ENCODE results near the gene STYXL2.

The STYXL2 gene

DNA sequence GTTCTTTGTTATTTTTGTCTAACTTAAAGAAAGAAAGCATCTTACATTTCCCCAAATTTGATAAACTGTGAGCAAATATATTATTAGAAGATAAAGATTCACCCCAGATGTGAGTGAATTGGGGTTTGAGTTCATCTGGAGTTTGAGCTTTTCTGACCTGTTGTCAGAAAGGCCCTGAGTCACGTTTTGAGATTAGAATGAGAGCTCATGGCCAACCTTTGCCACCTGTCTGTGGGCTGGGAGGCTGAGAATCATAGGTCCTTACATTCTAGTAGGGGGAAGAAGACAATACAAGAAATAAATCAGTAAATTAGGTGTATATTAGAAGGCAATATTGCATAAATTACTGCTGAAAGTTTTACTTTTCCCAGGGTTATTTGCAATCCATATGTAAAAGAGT lies 22.3 kb downstream of the STYXL2 start:
- no peaks in the 10 kb centered on the region for H3F3A ChIP-seq (ENCODE audit: insufficient read depth, low read length)
- TF ChIP-seq, protein P1, sequence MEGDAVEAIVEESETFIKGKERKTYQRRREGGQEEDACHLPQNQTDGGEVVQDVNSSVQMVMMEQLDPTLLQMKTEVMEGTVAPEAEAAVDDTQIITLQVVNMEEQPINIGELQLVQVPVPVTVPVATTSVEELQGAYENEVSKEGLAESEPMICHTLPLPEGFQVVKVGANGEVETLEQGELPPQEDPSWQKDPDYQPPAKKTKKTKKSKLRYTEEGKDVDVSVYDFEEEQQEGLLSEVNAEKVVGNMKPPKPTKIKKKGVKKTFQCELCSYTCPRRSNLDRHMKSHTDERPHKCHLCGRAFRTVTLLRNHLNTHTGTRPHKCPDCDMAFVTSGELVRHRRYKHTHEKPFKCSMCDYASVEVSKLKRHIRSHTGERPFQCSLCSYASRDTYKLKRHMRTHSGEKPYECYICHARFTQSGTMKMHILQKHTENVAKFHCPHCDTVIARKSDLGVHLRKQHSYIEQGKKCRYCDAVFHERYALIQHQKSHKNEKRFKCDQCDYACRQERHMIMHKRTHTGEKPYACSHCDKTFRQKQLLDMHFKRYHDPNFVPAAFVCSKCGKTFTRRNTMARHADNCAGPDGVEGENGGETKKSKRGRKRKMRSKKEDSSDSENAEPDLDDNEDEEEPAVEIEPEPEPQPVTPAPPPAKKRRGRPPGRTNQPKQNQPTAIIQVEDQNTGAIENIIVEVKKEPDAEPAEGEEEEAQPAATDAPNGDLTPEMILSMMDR (IDR thresholded peaks at IDR 0.05; ENCODE audit: low read length) = no peak
- TF ChIP-seq EZH2phosphoT487 (IDR thresholded peaks at IDR 0.05; ENCODE audit: low read length) (no peak), EZH2 (optimal IDR thresholded peaks at IDR 0.05; ENCODE audit: low read depth, low read length) (no peak)
- H3K27ac ChIP-seq (ENCODE audit: low read length) = no peak overlapping the region
- no peak overlapping the region for H2AFZ ChIP-seq (ENCODE audit: low read length)
- H3K27me3 ChIP-seq (replicated peaks; ENCODE audit: insufficient read depth, low read length) = no peaks in the 10 kb centered on the region
- no peaks in the 10 kb centered on the region for H3K79me2 ChIP-seq (ENCODE audit: low read length)
- no peaks in the 10 kb centered on the region for H3K4me1 ChIP-seq (ENCODE audit: low read length)
- H4K20me1 ChIP-seq (ENCODE audit: insufficient read depth, low read length) = no peaks in the 10 kb centered on the region
- no peaks in the 10 kb centered on the region for H3K9me3 ChIP-seq (replicated peaks; ENCODE audit: insufficient read depth, low read length)
- H3K9me2 ChIP-seq (replicated peaks; ENCODE audit: insufficient read depth, low read length) = no peaks in the 10 kb centered on the region
- DNase-seq = no peak
- H3K36me3 ChIP-seq (replicated peaks; ENCODE audit: insufficient read depth, low read length) = no peaks in the 10 kb centered on the region
- H3K4me2 ChIP-seq (ENCODE audit: low read depth, low read length) = no peak overlapping the region
- no peak overlapping the region for H3K4me3 ChIP-seq (ENCODE audit: low read length)
- no peak overlapping the region for H3K9ac ChIP-seq (ENCODE audit: low read length)

DNA sequence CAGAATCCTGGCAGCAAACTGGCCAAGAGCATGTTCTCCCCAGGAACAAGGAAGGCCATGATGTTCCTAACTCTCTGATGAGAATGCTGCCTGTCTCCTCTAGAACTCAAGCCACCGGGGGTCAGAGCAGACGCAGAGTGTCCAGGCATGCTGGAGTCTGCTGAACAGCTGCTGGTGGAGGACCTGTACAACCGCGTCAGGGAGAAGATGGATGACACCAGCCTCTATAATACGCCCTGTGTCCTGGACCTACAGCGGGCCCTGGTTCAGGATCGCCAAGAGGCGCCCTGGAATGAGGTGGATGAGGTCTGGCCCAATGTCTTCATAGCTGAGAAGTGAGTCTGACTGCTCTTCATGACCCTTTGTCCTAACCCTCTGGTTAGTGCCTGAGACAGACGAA lies 23.4 kb downstream of the STYXL2 start:
- no peaks in the 10 kb centered on the region for H3K79me2 ChIP-seq (ENCODE audit: low read length)
- H3K27me3 ChIP-seq (replicated peaks; ENCODE audit: insufficient read depth, low read length) = no peaks in the 10 kb centered on the region
- no peak overlapping the region for H3K4me3 ChIP-seq (ENCODE audit: low read length)
- no peak overlapping the region for H3K27ac ChIP-seq (ENCODE audit: low read length)
- TF ChIP-seq EZH2 (optimal IDR thresholded peaks at IDR 0.05; ENCODE audit: low read depth, low read length) (no peak), EZH2phosphoT487 (IDR thresholded peaks at IDR 0.05; ENCODE audit: low read length) (no peak)
- TF ChIP-seq, protein P1 (IDR thresholded peaks at IDR 0.05; ENCODE audit: low read length) = no peak
- no peak overlapping the region for H3K4me2 ChIP-seq (ENCODE audit: low read depth, low read length)
- H4K20me1 ChIP-seq (ENCODE audit: insufficient read depth, low read length) = no peaks in the 10 kb centered on the region
- H3K9me2 ChIP-seq (replicated peaks; ENCODE audit: insufficient read depth, low read length) = no peaks in the 10 kb centered on the region
- no peak overlapping the region for H3K9ac ChIP-seq (ENCODE audit: low read length)
- H3F3A ChIP-seq (ENCODE audit: insufficient read depth, low read length) = no peaks in the 10 kb centered on the region
- H3K36me3 ChIP-seq (replicated peaks; ENCODE audit: insufficient read depth, low read length) = no peaks in the 10 kb centered on the region
- no peaks in the 10 kb centered on the region for H3K9me3 ChIP-seq (replicated peaks; ENCODE audit: insufficient read depth, low read length)
- no peaks in the 10 kb centered on the region for H3K4me1 ChIP-seq (ENCODE audit: low read length)
- no peak overlapping the region for H2AFZ ChIP-seq (ENCODE audit: low read length)
- no peak for DNase-seq

DNA sequence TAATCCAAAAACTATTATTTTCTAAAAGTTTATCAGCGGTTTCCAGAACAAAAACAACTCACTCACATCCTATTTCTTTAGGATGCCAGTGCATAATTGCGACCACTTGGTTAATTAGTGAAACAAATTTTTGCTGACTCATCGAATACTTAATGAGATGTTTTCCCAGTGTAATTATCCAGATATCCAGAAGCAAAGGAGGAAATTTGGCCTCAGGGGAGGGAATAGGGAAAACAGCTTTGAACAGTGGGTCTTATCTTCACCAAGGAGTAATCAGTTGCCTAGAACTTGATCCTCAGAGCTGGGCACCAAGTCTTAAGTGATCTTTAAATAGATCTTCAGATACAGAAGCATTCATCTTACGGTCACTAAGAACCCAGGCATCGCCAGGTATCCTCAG lies 24.3 kb downstream of the STYXL2 start:
- no peaks in the 10 kb centered on the region for H3K27me3 ChIP-seq (replicated peaks; ENCODE audit: insufficient read depth, low read length)
- no peak overlapping the region for H3K27ac ChIP-seq (ENCODE audit: low read length)
- no peak overlapping the region for H3K9ac ChIP-seq (ENCODE audit: low read length)
- H3K4me3 ChIP-seq (ENCODE audit: low read length) = no peak overlapping the region
- no peak overlapping the region for H2AFZ ChIP-seq (ENCODE audit: low read length)
- no peaks in the 10 kb centered on the region for H3K9me3 ChIP-seq (replicated peaks; ENCODE audit: insufficient read depth, low read length)
- no peaks in the 10 kb centered on the region for H3K9me2 ChIP-seq (replicated peaks; ENCODE audit: insufficient read depth, low read length)
- H3K4me2 ChIP-seq (ENCODE audit: low read depth, low read length) = no peak overlapping the region
- no peaks in the 10 kb centered on the region for H3F3A ChIP-seq (ENCODE audit: insufficient read depth, low read length)
- H3K36me3 ChIP-seq (replicated peaks; ENCODE audit: insufficient read depth, low read length) = no peaks in the 10 kb centered on the region
- no peaks in the 10 kb centered on the region for H4K20me1 ChIP-seq (ENCODE audit: insufficient read depth, low read length)
- H3K79me2 ChIP-seq (ENCODE audit: low read length) = no peaks in the 10 kb centered on the region
- TF ChIP-seq, protein P1 (IDR thresholded peaks at IDR 0.05; ENCODE audit: low read length) = no peak
- TF ChIP-seq EZH2phosphoT487 (IDR thresholded peaks at IDR 0.05; ENCODE audit: low read length) = no peak
- TF ChIP-seq EZH2 (optimal IDR thresholded peaks at IDR 0.05; ENCODE audit: low read depth, low read length) = no peak
- DNase-seq = no peak
- H3K4me1 ChIP-seq (ENCODE audit: low read length) = no peaks in the 10 kb centered on the region

Data from MM.1S (cell line).